Large intestine (tissue), 3 donors: ENCODE data around the gene EIF2B5. TPM values are rescaled to one million over a fixed set of nuclear protein-coding genes. Genes with fewer than 3 reads are reported as not detected.
"Not testable (repeated sequence)": the region's sequence is repeated elsewhere in the genome, so short reads cannot be mapped to it uniquely, and the experiment has no call there.

Experiments used
- DNase-seq, 2 donors: peaks; one replicate each; pipeline versions ENCODE4 v3.0.0 to v3.0.0-alpha.2; 2013
- H3K27ac ChIP-seq: one replicate; pipeline ENCODE4 v1.5.1; 2013; ENCODE audit warnings: low read length
- H3K27me3 ChIP-seq: 2 replicates; pipeline ENCODE4 v1.6.1; 2013; ENCODE audit warnings: low read length; ENCODE audit not compliant: control insufficient read depth, insufficient read depth
- H3K36me3 ChIP-seq: 2 replicates; pipeline ENCODE4 v1.6.1; 2013; ENCODE audit warnings: low read length; ENCODE audit not compliant: control insufficient read depth, insufficient read depth
- H3K4me1 ChIP-seq: one replicate; pipeline ENCODE4 v1.6.1; 2013; ENCODE audit warnings: low read length; ENCODE audit not compliant: control insufficient read depth, insufficient read depth
- H3K4me3 ChIP-seq: one replicate; pipeline ENCODE4 v1.5.1; 2013; ENCODE audit warnings: low read length
- H3K9me3 ChIP-seq: one replicate; pipeline ENCODE4 v1.6.1; 2013; ENCODE audit warnings: mild to moderate bottlenecking, low read depth, low read length, moderate library complexity; ENCODE audit not compliant: control insufficient read depth
- WGBS: methylation state at CpG from one replicate; pipeline ENCODE4 v1.1.5; 2013; ENCODE audit warnings: low lambda C conversion rate; ENCODE audit not compliant: insufficient coverage; 5-methylcytosine and 5-hydroxymethylcytosine counted together
- polyA plus RNA-seq: library from polyadenylated mRNA; unstranded; fragments of 120-200 nt; gene quantifications from one replicate; pipeline ENCODE4 v1.2.1, GENCODE V29; 2013

EIF2B5 gene
- polyA plus RNA-seq, 1 donor = 46.5 TPM

DNA sequence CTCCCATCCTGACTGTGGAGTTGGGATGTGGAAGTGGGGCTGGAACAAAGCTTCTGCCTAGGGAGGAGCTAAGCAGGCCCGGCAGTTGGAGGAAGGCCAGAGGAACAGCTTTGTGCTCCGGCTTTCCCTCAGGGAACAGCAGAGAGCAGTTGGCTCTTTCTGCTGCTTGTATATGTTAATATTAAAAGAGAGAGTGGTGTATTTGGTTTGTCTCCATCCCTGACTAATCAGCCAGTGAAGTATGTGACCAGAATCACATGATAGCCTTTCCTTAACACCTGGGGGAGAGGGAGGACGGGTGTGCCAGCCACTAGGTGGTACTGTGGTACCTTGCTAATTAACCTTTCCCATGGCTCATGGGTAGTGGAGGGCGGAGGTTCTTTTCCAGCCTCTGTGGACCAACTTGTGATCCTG is 10.0 kb downstream of the EIF2B5 start:
- no CpG with 5 or more reads among the region's 4 CpGs for WGBS
- peak overlapping the region; percentile 90 for H3K27ac ChIP-seq
- H3K36me3 ChIP-seq = peaks cover 51% of the 10 kb centered on the region

DNA sequence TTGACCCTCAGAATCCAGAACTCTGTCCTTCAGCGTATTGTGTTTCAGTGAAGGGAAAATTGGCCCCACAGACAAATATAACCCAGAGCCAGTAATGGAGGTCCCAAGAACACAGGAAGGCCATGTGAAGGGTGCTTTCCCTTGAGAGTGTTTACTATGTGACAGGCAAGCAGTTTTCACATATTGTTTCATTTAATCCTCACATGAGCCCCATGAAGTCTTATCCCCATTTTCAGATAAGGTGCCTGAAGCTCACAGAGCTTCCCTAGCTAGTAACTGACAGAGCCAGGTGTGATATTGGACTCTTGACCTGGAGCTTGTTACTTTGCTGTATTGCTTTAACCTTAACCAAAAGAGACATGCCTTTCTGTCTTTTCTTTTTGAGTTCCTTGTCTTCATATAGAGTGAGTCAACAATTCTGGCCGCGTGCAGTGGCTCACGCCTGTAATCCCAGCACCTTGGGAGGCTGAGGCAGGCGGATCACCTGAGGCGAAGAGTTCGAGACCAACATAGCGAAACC is 10.7 kb downstream of the EIF2B5 start:
- DNase-seq = peak; percentile 75 to 90
- Histone ChIP-seq H3K27ac (peak overlapping the region; percentile 90), H3K4me3 (no peak overlapping the region), H3K4me1 (peaks cover 29% of the 10 kb centered on the region), H3K9me3 (no peaks in the 10 kb centered on the region), H3K36me3 (peaks cover 44% of the 10 kb centered on the region), H3K27me3 (no peaks in the 10 kb centered on the region)
- WGBS = no CpG with 5 or more reads among the region's 8 CpGs

More for the DNA sequence above, 10.0 kb downstream of the EIF2B5 start:
- peak; percentile 75 to 84 for DNase-seq
- no peak overlapping the region for H3K4me3 ChIP-seq
- H3K4me1 ChIP-seq = peaks cover 29% of the 10 kb centered on the region
- H3K9me3 ChIP-seq = no peaks in the 10 kb centered on the region
- H3K27me3 ChIP-seq = no peaks in the 10 kb centered on the region

- H3K36me3 ChIP-seq = peaks cover 22% of the 10 kb centered on the region
- H3K9me3 ChIP-seq = no peaks in the 10 kb centered on the region
- WGBS = 24% methylated on average over 2 of the region's 3 CpGs
- peaks cover 29% of the 10 kb centered on the region for H3K4me1 ChIP-seq
- peak in 1 of 2 donors; percentile 35 for DNase-seq
- H3K27me3 ChIP-seq = no peaks in the 10 kb centered on the region
- H3K27ac ChIP-seq = no peak overlapping the region
- H3K4me3 ChIP-seq = no peak overlapping the region
Observed at GRCh38 chr3:184148076-184148475, 12.9 kb downstream of the EIF2B5 start.

DNA sequence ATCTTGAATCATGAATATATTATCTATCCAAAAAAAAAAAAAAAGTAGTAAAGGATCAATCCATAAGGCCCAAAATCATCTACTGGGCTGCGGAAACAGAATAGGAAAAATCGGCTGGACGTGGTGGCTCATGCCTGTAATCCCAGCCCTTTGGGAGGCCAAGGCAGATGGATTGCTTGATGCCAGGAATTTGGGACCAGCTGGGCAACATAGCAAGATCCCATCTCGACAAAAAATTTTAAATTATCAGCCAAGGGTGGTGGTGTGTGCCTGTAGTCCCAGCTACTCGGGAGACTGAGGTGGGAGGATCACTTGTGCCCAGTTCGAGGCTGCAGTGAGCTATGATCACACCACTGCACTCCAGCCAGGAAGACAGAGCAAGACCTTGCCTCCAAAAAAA is 14.0 kb downstream of the EIF2B5 start:
- Histone ChIP-seq H3K27me3 (no peaks in the 10 kb centered on the region), H3K4me3 (no peak overlapping the region), H3K27ac (no peak overlapping the region), H3K4me1 (peaks cover 27% of the 10 kb centered on the region), H3K9me3 (no peaks in the 10 kb centered on the region), H3K36me3 (peaks cover 11% of the 10 kb centered on the region)
- no peak for DNase-seq
- WGBS = no CpG with 5 or more reads among the region's 6 CpGs

DNA sequence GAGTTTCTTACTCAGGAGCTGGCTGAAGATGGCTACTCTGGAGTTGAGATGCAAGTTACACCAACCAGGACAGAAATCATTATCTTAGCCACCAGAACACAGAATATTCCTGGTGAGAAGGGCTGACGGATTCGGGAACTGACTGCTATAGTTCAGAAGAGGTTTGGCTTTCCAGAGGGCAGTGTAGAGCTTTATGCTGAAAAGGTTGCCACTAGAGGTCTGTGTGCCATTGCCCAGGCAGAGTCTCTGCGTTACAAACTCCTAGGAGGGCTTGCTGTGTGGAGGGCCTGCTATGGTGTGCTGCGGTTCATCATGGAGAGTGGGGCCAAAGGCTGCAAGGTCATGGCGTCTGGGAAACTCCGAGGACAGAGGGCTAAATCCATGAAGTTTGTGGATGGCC is 14.6 kb downstream of the EIF2B5 start:
- H3K4me1 ChIP-seq = peaks cover 23% of the 10 kb centered on the region
- not testable (repeated sequence) for H3K36me3 ChIP-seq, H3K27me3 ChIP-seq, H3K9me3 ChIP-seq, DNase-seq, H3K4me3 ChIP-seq, H3K27ac ChIP-seq
- WGBS = no CpG with 5 or more reads among the region's 6 CpGs

DNA sequence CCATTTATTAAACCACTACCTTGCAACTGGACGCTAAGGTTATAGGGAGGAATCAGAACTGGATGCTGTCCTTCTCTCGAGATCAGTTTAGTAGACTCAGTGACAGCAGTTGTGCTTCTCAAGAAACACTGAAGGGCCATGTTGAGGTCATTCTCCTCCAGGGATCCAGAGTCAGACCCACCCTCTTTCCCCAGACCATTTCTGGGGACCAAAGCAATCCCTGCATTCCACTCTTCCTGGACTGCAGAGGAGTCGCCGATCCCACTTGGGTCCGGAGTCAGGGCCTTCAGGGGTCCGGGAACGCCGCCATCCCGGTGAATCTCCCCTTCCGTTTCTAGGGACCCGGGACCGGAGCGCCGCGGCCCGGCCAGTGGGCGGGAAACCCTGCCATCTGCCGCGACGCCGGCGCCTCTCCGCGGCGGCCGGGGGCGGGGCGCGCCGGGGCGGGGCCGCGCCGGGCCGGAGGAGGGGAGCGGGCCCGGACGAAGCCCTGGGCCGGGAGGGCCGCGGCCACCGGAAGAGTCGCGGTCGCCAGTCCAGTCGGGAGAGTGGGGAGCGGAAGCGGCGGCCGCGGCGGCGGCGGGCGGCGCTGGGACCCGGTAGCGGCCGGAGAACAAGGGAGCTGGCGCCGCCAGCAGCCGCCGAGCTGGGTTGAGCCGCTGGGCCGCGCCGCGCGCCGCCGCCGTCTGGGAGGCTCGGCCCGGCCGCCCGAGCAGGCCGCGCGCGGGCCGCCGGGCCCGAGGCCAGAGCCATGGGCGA is 19.9 kb downstream of the EIF2B5 start, which contains the start of gene DVL3:
Gene DVL3, plus strand, starts transcription at position 493 of the 759 bp plus-strand sequence. Its CDS starts 259 bp downstream, at position 752.
- no CpG with 5 or more reads among the region's 84 CpGs for WGBS
- Histone ChIP-seq H3K36me3 (peaks cover 2% of the 10 kb centered on the region), H3K9me3 (no peaks in the 10 kb centered on the region), H3K27ac (peak within 1 kb of the TSS; percentile 94), H3K27me3 (no peaks in the 10 kb centered on the region), H3K4me1 (peaks cover 18% of the 10 kb centered on the region), H3K4me3 (peak within 1 kb of the TSS; percentile 99)
- peak in 1 of 2 donors; percentile 83 for DNase-seq

- Histone ChIP-seq H3K4me3 (peak overlapping the region; percentile 99), H3K9me3 (no peaks in the 10 kb centered on the region), H3K27ac (peak overlapping the region; percentile 94), H3K36me3 (peaks cover 2% of the 10 kb centered on the region), H3K27me3 (no peaks in the 10 kb centered on the region), H3K4me1 (peaks cover 18% of the 10 kb centered on the region)
- WGBS = no CpG with 5 or more reads among the region's 47 CpGs
- peak in 1 of 2 donors; percentile 44 for DNase-seq
Observed at GRCh38 chr3:184155644-184156521, 20.7 kb downstream of the EIF2B5 start.

- WGBS = no CpG with 5 or more reads among the region's 6 CpGs
- Histone ChIP-seq H3K36me3 (peaks cover 2% of the 10 kb centered on the region), H3K9me3 (no peaks in the 10 kb centered on the region), H3K27ac (peak overlapping the region; percentile 94), H3K4me3 (peak overlapping the region; percentile 99), H3K4me1 (peaks cover 18% of the 10 kb centered on the region), H3K27me3 (no peaks in the 10 kb centered on the region)
- peak in 1 of 2 donors; percentile 71 for DNase-seq
Observed at GRCh38 chr3:184156522-184156955, 21.4 kb downstream of the EIF2B5 start.

DNA sequence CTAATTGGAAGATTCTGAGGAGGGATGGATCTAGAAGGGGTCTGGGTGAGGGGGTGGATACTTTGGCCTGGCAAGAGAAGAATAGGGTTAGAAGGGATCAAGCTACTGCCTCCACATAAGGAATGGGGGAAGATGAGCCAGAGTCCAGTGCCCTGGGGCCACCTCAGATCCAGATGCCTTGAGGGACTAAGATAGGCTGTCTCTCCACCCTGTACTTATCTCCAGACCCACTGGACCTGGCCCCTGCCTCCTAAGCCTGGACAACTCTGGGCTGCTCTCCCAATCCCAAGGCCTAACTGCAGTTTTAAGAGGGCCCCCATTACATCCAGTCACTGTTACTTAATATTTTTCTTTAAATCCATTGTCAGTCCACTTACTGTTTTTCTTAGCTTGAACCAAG is 22.0 kb downstream of the EIF2B5 start:
- DNase-seq = peak in 1 of 2 donors; percentile 43
- Histone ChIP-seq H3K27ac (peak overlapping the region; percentile 94), H3K9me3 (no peaks in the 10 kb centered on the region), H3K4me3 (peak overlapping the region; percentile 99), H3K36me3 (peaks cover 3% of the 10 kb centered on the region), H3K27me3 (no peaks in the 10 kb centered on the region), H3K4me1 (peaks cover 18% of the 10 kb centered on the region)

GRCh38 chr3:184158404-184158803 is 23.2 kb downstream of the EIF2B5 start:
- WGBS = no CpG with 5 or more reads among the region's 4 CpGs
- Histone ChIP-seq H3K4me1 (peaks cover 18% of the 10 kb centered on the region), H3K4me3 (no peak overlapping the region)

More at GRCh38 chr3:184158404-184158803, 23.2 kb downstream of the EIF2B5 start:
- Histone ChIP-seq H3K27ac (peak overlapping the region; percentile 15), H3K27me3 (no peaks in the 10 kb centered on the region), H3K36me3 (peaks cover 10% of the 10 kb centered on the region), H3K9me3 (no peaks in the 10 kb centered on the region)
- no peak for DNase-seq
